Sigmoid colon (tissue), 4 donors: ENCODE results near the gene DCUN1D2.

Experiments used
- POLR2AphosphoS5 ChIP-seq, 4 donors: sonication (generic); formaldehyde crosslinking; IDR thresholded peaks; one replicate each; pipeline ENCODE4 v1.6.1; 2017; ENCODE audit warnings: antibody characterized with exemption in 4 of 4
- TF ChIP-seq, protein P1 (sequence below), 4 experiments: fragments of 450-650 bp in 3 of 4; fragments of 200-600 bp in 1 of 4; IDR thresholded peaks; one replicate each; pipeline ENCODE4 v1.5.1; 2016 to 2019; ENCODE audit warnings: antibody characterized with exemption in 4 of 4, mild to moderate bottlenecking in 3 of 4, moderate library complexity in 2 of 4

DNA sequence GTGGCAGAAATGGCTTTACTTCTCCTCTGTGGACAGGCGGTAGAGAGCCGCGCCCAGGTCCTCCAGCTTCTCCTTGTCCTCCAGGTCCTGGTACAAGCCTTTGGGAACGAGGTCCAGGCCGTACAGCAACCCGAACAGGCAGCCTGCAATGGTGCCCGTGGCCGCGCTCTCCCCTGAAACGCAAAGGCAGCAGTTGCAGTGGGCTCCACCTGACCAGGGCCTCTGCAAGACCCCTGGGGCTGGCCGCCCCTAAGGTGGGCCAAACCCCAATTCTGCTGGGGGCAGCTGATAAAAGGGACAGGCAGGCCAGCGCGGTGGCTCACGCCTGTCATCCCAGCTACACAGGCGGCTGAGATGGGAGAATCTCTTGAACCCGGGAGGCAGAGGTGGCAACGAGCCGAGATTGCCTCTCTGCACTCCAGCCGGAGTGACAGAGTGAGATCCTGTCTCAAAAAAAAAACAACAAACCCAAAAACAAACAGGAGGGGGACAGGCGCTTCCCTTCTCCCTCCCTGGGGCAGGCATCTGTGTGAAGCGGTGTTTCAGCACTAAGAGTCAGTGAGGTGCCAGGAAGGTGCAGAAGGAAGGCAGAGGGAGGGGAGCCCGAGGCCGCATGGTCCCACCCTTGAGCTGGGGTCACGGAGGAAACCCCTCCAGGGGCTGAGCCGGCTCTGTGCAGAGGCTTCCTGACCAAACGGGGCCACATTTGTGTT lies 67.5 kb downstream of the DCUN1D2 start:
- TF ChIP-seq, protein P1, sequence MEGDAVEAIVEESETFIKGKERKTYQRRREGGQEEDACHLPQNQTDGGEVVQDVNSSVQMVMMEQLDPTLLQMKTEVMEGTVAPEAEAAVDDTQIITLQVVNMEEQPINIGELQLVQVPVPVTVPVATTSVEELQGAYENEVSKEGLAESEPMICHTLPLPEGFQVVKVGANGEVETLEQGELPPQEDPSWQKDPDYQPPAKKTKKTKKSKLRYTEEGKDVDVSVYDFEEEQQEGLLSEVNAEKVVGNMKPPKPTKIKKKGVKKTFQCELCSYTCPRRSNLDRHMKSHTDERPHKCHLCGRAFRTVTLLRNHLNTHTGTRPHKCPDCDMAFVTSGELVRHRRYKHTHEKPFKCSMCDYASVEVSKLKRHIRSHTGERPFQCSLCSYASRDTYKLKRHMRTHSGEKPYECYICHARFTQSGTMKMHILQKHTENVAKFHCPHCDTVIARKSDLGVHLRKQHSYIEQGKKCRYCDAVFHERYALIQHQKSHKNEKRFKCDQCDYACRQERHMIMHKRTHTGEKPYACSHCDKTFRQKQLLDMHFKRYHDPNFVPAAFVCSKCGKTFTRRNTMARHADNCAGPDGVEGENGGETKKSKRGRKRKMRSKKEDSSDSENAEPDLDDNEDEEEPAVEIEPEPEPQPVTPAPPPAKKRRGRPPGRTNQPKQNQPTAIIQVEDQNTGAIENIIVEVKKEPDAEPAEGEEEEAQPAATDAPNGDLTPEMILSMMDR (IDR thresholded peaks at IDR 0.05) = no peak
- no peak for TF ChIP-seq POLR2AphosphoS5 (IDR thresholded peaks at IDR 0.05)
